ENCODE measurements around the gene TRIM74. TPM values are rescaled to one million over a fixed set of nuclear protein-coding genes. Genes with fewer than 3 reads are reported as not detected.
"Not testable (repeated sequence)": the region's sequence is repeated elsewhere in the genome, so short reads cannot be mapped to it uniquely, and the experiment has no call there.

The TRIM74 gene
- total RNA-seq, 2 experiments from 2014 or later = 0.72 to 0.86 TPM

GRCh38 chr7:72919256-72919775 is 50.0 kb downstream of the TRIM74 start:
- DNase-seq = no peak
- H3K36me3 Mint-ChIP-seq (ENCODE audit: low read depth) = peaks cover 14% of the 10 kb centered on the region
- no peak overlapping the region for H3K4me3 Mint-ChIP-seq
- no peak overlapping the region for H3K27ac Mint-ChIP-seq
- H3K27me3 Mint-ChIP-seq (ENCODE audit: low read depth) = no peaks in the 10 kb centered on the region
- H3K4me1 Mint-ChIP-seq (ENCODE audit: low read depth) = peaks cover 15% of the 10 kb centered on the region
- CTCF ChIA-PET = interaction anchor here (0.5 to 0.7 kb wide), 2 partner anchors 81 to 90 kb away, joined by 5 read pairs; no protein-coding TSS in a partner anchor
- intact Hi-C loops (cut with micrococcal nuclease) = no loop called here
- H3K9me3 Mint-ChIP-seq = no peaks in the 10 kb centered on the region

GRCh38 chr7:72914756-72915525 is 54.3 kb downstream of the TRIM74 start:
- DNase-seq = peak; percentile 80
- CTCF ChIA-PET = interaction anchor here (0.8 to 2.8 kb wide), 12 partner anchors 12 to 97 kb away, joined by 3 to 13 read pairs (median 4); partner anchors contain the start of gene TYW1B
- H3K27me3 Mint-ChIP-seq (ENCODE audit: low read depth); H3K4me3 Mint-ChIP-seq; H3K9me3 Mint-ChIP-seq: not testable (repeated sequence)
- H3K27ac Mint-ChIP-seq = peak overlapping the region; percentile 46
- peaks cover 14% of the 10 kb centered on the region for H3K4me1 Mint-ChIP-seq (ENCODE audit: low read depth)
- intact Hi-C loops (cut with micrococcal nuclease) = loop anchor here (2.0 kb wide), 1 partner anchor 86 kb away; the partner anchor contains the start of gene TYW1B
- peaks cover 23% of the 10 kb centered on the region for H3K36me3 Mint-ChIP-seq (ENCODE audit: low read depth)

- H3K4me3 Mint-ChIP-seq; H3K9me3 Mint-ChIP-seq; DNase-seq; H3K27me3 Mint-ChIP-seq (ENCODE audit: low read depth): not testable (repeated sequence)
- Mint-ChIP-seq H3K27ac (peak overlapping the region; percentile 10), H3K4me1 (ENCODE audit: low read depth) (peaks cover 17% of the 10 kb centered on the region), H3K36me3 (ENCODE audit: low read depth) (peaks cover 22% of the 10 kb centered on the region)
- CTCF ChIA-PET = interaction anchor here (1.7 to 2.8 kb wide), 2 partner anchors 24 to 75 kb away, joined by 3 to 13 read pairs; no protein-coding TSS in a partner anchor
- intact Hi-C loops (cut with micrococcal nuclease) = loop anchor here (2.0 kb wide), 1 partner anchor 85 kb away; the partner anchor contains the start of gene TYW1B
Measured at GRCh38 chr7:72913750-72914149, 55.5 kb downstream of the TRIM74 start.

GRCh38 chr7:72911395-72911794 is 57.9 kb downstream of the TRIM74 start:
- H3K27ac Mint-ChIP-seq; H3K9me3 Mint-ChIP-seq; H3K27me3 Mint-ChIP-seq (ENCODE audit: low read depth); intact Hi-C loops (cut with micrococcal nuclease); CTCF ChIA-PET; H3K4me3 Mint-ChIP-seq; DNase-seq: not testable (repeated sequence)
- Mint-ChIP-seq H3K4me1 (ENCODE audit: low read depth) (peaks cover 15% of the 10 kb centered on the region), H3K36me3 (ENCODE audit: low read depth) (peaks cover 25% of the 10 kb centered on the region)

Other genes with a start within 250 kb of the TRIM74 start
- gene TYW1B, start 141.3 kb downstream of the TRIM74 start, total RNA-seq = 1 to 10 TPM; 2.8 to 3.3 TPM
- gene POM121, start 44.4 kb downstream of the TRIM74 start, total RNA-seq = 10 to 100 TPM; 35.7 to 35.9 TPM
- not detected for gene SPDYE8, start 60.3 kb upstream of the TRIM74 start, total RNA-seq
- gene SPDYE11, start 88.4 kb upstream of the TRIM74 start, total RNA-seq = not detected
- gene SPDYE9, start 116.6 kb upstream of the TRIM74 start, total RNA-seq = not detected